Measurements from ENCODE around the gene NBAS. TPM values are rescaled to one million over a fixed set of nuclear protein-coding genes. Genes with fewer than 3 reads are reported as not detected.
"Not testable (repeated sequence)": the region's sequence is repeated elsewhere in the genome, so short reads cannot be mapped to it uniquely, and the experiment has no call there.

Gene NBAS
- total RNA-seq, 2 donors from 2014 or later = 29.3 to 32.5 TPM

- ATAC-seq (no peak), DNase-seq (no peak)
- Mint-ChIP-seq H3K27ac (no peak overlapping the region), H3K4me1 (peaks cover 11% of the 10 kb centered on the region), H3K4me3 (no peak overlapping the region), H3K36me3 (ENCODE audit: low read depth) (peaks cover 3% of the 10 kb centered on the region), H3K27me3 (no peaks in the 10 kb centered on the region)
- no peaks in the 10 kb centered on the region for H3K9me3 ChIP-seq (ENCODE audit: control insufficient read depth, low read length, poor library complexity, severe bottlenecking)
Measured at GRCh38 chr2:15546297-15547098, 14.6 kb downstream of the NBAS start.

- Mint-ChIP-seq H3K27ac (no peak overlapping the region), H3K4me3 (no peak overlapping the region), H3K36me3 (ENCODE audit: low read depth) (peaks cover 8% of the 10 kb centered on the region), H3K4me1 (peaks cover 22% of the 10 kb centered on the region), H3K27me3 (no peaks in the 10 kb centered on the region)
- ATAC-seq (no peak), DNase-seq (no peak)
- no peaks in the 10 kb centered on the region for H3K9me3 ChIP-seq (ENCODE audit: control insufficient read depth, low read length, poor library complexity, severe bottlenecking)
Measured at GRCh38 chr2:15544227-15544626, 16.9 kb downstream of the NBAS start.

GRCh38 chr2:15543541-15543940 lies 17.6 kb downstream of the NBAS start:
- DNase-seq (no peak), ATAC-seq (no peak)
- H3K4me1 Mint-ChIP-seq = peaks cover 17% of the 10 kb centered on the region
- no peak overlapping the region for H3K27ac Mint-ChIP-seq
- H3K27me3 Mint-ChIP-seq = no peaks in the 10 kb centered on the region
- H3K36me3 Mint-ChIP-seq (ENCODE audit: low read depth) = peaks cover 6% of the 10 kb centered on the region
- no peak overlapping the region for H3K4me3 Mint-ChIP-seq
- H3K9me3 ChIP-seq (ENCODE audit: control insufficient read depth, low read length, poor library complexity, severe bottlenecking) = no peaks in the 10 kb centered on the region

- ATAC-seq (no peak), DNase-seq (no peak)
- no peak overlapping the region for H3K27ac Mint-ChIP-seq
- H3K9me3 ChIP-seq (ENCODE audit: control insufficient read depth, low read length, poor library complexity, severe bottlenecking) = no peaks in the 10 kb centered on the region
- H3K27me3 Mint-ChIP-seq = no peaks in the 10 kb centered on the region
- peaks cover 6% of the 10 kb centered on the region for H3K36me3 Mint-ChIP-seq (ENCODE audit: low read depth)
- H3K4me3 Mint-ChIP-seq = no peak overlapping the region
- H3K4me1 Mint-ChIP-seq = peaks cover 16% of the 10 kb centered on the region
Measured at GRCh38 chr2:15543053-15543452, 18.1 kb downstream of the NBAS start.

- not testable (repeated sequence) for H3K27me3 Mint-ChIP-seq; H3K27ac Mint-ChIP-seq; H3K4me3 Mint-ChIP-seq; DNase-seq; ATAC-seq; H3K36me3 Mint-ChIP-seq (ENCODE audit: low read depth); H3K9me3 ChIP-seq (ENCODE audit: control insufficient read depth, low read length, poor library complexity, severe bottlenecking)
- H3K4me1 Mint-ChIP-seq = peaks cover 17% of the 10 kb centered on the region
Measured at GRCh38 chr2:15542269-15542668, 18.9 kb downstream of the NBAS start.

- H3K4me3 Mint-ChIP-seq; H3K27me3 Mint-ChIP-seq; H3K27ac Mint-ChIP-seq; ATAC-seq; DNase-seq; H3K36me3 Mint-ChIP-seq (ENCODE audit: low read depth); H3K9me3 ChIP-seq (ENCODE audit: control insufficient read depth, low read length, poor library complexity, severe bottlenecking): not testable (repeated sequence)
- peaks cover 18% of the 10 kb centered on the region for H3K4me1 Mint-ChIP-seq
Measured at GRCh38 chr2:15540523-15540922, 20.6 kb downstream of the NBAS start.

- DNase-seq (no peak), ATAC-seq (no peak)
- H3K9me3 ChIP-seq (ENCODE audit: control insufficient read depth, low read length, poor library complexity, severe bottlenecking) = no peaks in the 10 kb centered on the region
- H3K4me1 Mint-ChIP-seq = peaks cover 18% of the 10 kb centered on the region
- no peak overlapping the region for H3K4me3 Mint-ChIP-seq
- no peaks in the 10 kb centered on the region for H3K27me3 Mint-ChIP-seq
- H3K36me3 Mint-ChIP-seq (ENCODE audit: low read depth) = peaks cover 6% of the 10 kb centered on the region
- H3K27ac Mint-ChIP-seq = no peak overlapping the region
Measured at GRCh38 chr2:15539999-15540398, 21.1 kb downstream of the NBAS start.

- H3K27me3 Mint-ChIP-seq = no peaks in the 10 kb centered on the region
- H3K4me1 Mint-ChIP-seq = peaks cover 18% of the 10 kb centered on the region
- H3K27ac Mint-ChIP-seq = no peak overlapping the region
- no peak overlapping the region for H3K4me3 Mint-ChIP-seq
- no peaks in the 10 kb centered on the region for H3K9me3 ChIP-seq (ENCODE audit: control insufficient read depth, low read length, poor library complexity, severe bottlenecking)
- H3K36me3 Mint-ChIP-seq (ENCODE audit: low read depth) = peaks cover 6% of the 10 kb centered on the region
- no peak for ATAC-seq
- no peak for DNase-seq
Measured at GRCh38 chr2:15538792-15539191, 22.3 kb downstream of the NBAS start.

GRCh38 chr2:15533860-15534480 lies 27.2 kb downstream of the NBAS start:
- no peaks in the 10 kb centered on the region for H3K27me3 Mint-ChIP-seq
- H3K4me3 Mint-ChIP-seq = no peak overlapping the region
- H3K27ac Mint-ChIP-seq = no peak overlapping the region
- H3K4me1 Mint-ChIP-seq = peaks cover 5% of the 10 kb centered on the region
- no peaks in the 10 kb centered on the region for H3K9me3 ChIP-seq (ENCODE audit: control insufficient read depth, low read length, poor library complexity, severe bottlenecking)
- peaks cover 7% of the 10 kb centered on the region for H3K36me3 Mint-ChIP-seq (ENCODE audit: low read depth)
- ATAC-seq (no peak), DNase-seq (no peak)

- Mint-ChIP-seq H3K27ac (no peak overlapping the region), H3K4me1 (peaks cover 5% of the 10 kb centered on the region), H3K4me3 (no peak overlapping the region), H3K27me3 (no peaks in the 10 kb centered on the region), H3K36me3 (ENCODE audit: low read depth) (peaks cover 8% of the 10 kb centered on the region)
- H3K9me3 ChIP-seq (ENCODE audit: control insufficient read depth, low read length, poor library complexity, severe bottlenecking) = no peaks in the 10 kb centered on the region
- no peak for DNase-seq
- ATAC-seq = no peak
Measured at GRCh38 chr2:15532996-15533395, 28.1 kb downstream of the NBAS start.

GRCh38 chr2:15531095-15531854 lies 29.9 kb downstream of the NBAS start:
- ATAC-seq = no peak

GRCh38 chr2:15527074-15527739 lies 33.9 kb downstream of the NBAS start:
- peaks cover 6% of the 10 kb centered on the region for H3K4me1 Mint-ChIP-seq
- peaks cover 20% of the 10 kb centered on the region for H3K36me3 Mint-ChIP-seq (ENCODE audit: low read depth)
- H3K27ac Mint-ChIP-seq = no peak overlapping the region
- no peak overlapping the region for H3K4me3 Mint-ChIP-seq
- no peaks in the 10 kb centered on the region for H3K27me3 Mint-ChIP-seq
- no peak for ATAC-seq
- no peaks in the 10 kb centered on the region for H3K9me3 ChIP-seq (ENCODE audit: control insufficient read depth, low read length, poor library complexity, severe bottlenecking)
- no peak for DNase-seq

More at GRCh38 chr2:15531095-15531854, 29.9 kb downstream of the NBAS start:
- Mint-ChIP-seq H3K4me3 (no peak overlapping the region), H3K27me3 (no peaks in the 10 kb centered on the region), H3K27ac (no peak overlapping the region), H3K36me3 (ENCODE audit: low read depth) (peaks cover 14% of the 10 kb centered on the region), H3K4me1 (peaks cover 4% of the 10 kb centered on the region)
- no peak for DNase-seq
- H3K9me3 ChIP-seq (ENCODE audit: control insufficient read depth, low read length, poor library complexity, severe bottlenecking) = no peaks in the 10 kb centered on the region

- no peaks in the 10 kb centered on the region for H3K9me3 ChIP-seq (ENCODE audit: control insufficient read depth, low read length, poor library complexity, severe bottlenecking)
- ATAC-seq = no peak
- no peak overlapping the region for H3K4me3 Mint-ChIP-seq
- no peak for DNase-seq
- H3K27me3 Mint-ChIP-seq = no peaks in the 10 kb centered on the region
- H3K36me3 Mint-ChIP-seq (ENCODE audit: low read depth) = peaks cover 13% of the 10 kb centered on the region
- no peak overlapping the region for H3K27ac Mint-ChIP-seq
- peaks cover 5% of the 10 kb centered on the region for H3K4me1 Mint-ChIP-seq
Measured at GRCh38 chr2:15521641-15522181, 39.4 kb downstream of the NBAS start.

Measured in T-helper 17 cell (primary cell).